Gastrocnemius medialis (tissue), 4 donors: ENCODE measurements around the gene GTPBP6.

Experiments
- POLR2A ChIP-seq, 2 donors: fragments of 450-650 bp; IDR thresholded peaks; one replicate each; pipeline ENCODE4 v1.6.1; 2017; ENCODE audit warnings: antibody characterized with exemption in 2 of 2, mild to moderate bottlenecking in 2 of 2, moderate library complexity in 2 of 2
- TF ChIP-seq, protein P1 (sequence below), 5 experiments: fragments of 450-650 bp in 3 of 5; fragments of 200-600 bp in 2 of 5; sonication (generic) in 2 of 5; IDR thresholded peaks in 4 of 5; conservative IDR thresholded peaks in 1 of 5; 1 replicate in 4 of 5; 2 replicates in 1 of 5; pipeline ENCODE4 v1.5.1; 2016 to 2019; ENCODE audit warnings: antibody characterized with exemption in 5 of 5, mild to moderate bottlenecking in 3 of 5, moderate library complexity in 3 of 5

DNA sequence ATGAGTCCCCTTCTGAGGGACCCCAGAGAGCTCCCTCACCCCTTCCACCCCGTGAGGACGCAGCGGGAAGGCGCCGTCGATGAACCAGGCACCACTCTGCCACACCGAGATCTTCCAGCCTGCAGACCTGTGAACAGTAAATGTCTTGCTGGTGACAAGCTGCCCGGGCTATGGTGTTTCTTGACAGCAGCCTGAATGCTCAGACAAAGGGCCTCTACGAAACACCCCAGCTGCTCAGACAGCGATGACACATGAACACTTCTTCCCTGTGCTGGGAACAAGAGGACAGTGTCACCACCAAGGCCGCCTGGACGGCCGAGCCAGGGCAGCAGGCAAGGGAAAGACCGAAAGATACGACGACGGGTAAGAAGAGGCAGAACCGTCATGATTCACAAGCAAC lies 30.6 kb upstream of the GTPBP6 start:
- TF ChIP-seq, protein P1, sequence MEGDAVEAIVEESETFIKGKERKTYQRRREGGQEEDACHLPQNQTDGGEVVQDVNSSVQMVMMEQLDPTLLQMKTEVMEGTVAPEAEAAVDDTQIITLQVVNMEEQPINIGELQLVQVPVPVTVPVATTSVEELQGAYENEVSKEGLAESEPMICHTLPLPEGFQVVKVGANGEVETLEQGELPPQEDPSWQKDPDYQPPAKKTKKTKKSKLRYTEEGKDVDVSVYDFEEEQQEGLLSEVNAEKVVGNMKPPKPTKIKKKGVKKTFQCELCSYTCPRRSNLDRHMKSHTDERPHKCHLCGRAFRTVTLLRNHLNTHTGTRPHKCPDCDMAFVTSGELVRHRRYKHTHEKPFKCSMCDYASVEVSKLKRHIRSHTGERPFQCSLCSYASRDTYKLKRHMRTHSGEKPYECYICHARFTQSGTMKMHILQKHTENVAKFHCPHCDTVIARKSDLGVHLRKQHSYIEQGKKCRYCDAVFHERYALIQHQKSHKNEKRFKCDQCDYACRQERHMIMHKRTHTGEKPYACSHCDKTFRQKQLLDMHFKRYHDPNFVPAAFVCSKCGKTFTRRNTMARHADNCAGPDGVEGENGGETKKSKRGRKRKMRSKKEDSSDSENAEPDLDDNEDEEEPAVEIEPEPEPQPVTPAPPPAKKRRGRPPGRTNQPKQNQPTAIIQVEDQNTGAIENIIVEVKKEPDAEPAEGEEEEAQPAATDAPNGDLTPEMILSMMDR (IDR thresholded peaks at IDR 0.05 in 4 of 5, conservative IDR thresholded peaks at IDR 0.05 in 1 of 5) = no peak
- TF ChIP-seq POLR2A (IDR thresholded peaks at IDR 0.05) = no peak
